ENCODE data around the gene GNG12.
A peak's percentile ranks its signal among the peaks of the same experiment; 100 is the strongest.

The GNG12 gene

DNA sequence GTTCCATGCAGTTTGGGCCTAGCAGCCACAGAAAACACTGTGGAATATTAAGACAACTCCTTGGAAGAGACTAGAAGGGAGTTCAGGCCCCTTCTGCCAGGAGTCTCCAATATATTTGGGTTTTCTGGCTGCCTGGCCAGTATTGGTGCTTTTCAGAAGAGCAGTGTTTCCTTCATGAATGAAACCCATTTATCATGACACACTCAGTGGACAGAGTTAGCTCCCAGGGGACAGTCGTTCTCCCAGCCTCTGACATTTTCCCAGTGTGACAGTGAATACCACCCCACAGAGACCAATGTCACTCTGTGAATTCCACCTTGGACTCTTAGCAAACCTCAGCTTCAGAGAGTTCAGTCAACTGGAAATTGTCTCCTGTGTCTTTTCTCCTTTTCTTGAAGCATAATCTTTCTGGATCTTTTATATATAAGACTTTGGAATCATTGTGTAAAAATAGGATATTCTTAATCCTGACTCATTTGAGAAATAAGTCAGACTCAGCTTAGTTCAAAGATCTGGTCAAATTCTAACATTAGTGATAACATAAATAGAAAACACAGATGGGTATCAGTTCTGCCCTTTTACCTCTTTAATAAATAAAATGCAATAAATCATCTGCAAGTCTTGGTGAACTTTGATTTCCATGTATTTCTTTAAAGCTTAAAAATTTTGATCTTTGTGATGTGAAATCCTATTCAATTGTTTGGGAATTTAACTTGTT lies 40.4 kb downstream of the GNG12 start:
- peaks cover 11% of the 10 kb centered on the region for H3K36me3 Mint-ChIP-seq (ENCODE audit: low read depth)
- H3K9me3 Mint-ChIP-seq, result no peaks in the 10 kb centered on the region
- peak overlapping the region; percentile 89 to 92 (median 89) for H3K27ac Mint-ChIP-seq
- no peak overlapping the region for H3K4me3 Mint-ChIP-seq
- TF ChIP-seq, protein P1, sequence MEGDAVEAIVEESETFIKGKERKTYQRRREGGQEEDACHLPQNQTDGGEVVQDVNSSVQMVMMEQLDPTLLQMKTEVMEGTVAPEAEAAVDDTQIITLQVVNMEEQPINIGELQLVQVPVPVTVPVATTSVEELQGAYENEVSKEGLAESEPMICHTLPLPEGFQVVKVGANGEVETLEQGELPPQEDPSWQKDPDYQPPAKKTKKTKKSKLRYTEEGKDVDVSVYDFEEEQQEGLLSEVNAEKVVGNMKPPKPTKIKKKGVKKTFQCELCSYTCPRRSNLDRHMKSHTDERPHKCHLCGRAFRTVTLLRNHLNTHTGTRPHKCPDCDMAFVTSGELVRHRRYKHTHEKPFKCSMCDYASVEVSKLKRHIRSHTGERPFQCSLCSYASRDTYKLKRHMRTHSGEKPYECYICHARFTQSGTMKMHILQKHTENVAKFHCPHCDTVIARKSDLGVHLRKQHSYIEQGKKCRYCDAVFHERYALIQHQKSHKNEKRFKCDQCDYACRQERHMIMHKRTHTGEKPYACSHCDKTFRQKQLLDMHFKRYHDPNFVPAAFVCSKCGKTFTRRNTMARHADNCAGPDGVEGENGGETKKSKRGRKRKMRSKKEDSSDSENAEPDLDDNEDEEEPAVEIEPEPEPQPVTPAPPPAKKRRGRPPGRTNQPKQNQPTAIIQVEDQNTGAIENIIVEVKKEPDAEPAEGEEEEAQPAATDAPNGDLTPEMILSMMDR (IDR thresholded peaks at IDR 0.05; ENCODE audit: unreplicated experiment in 3 of 3), result no peak
- peaks cover 42% of the 10 kb centered on the region for H3K4me1 Mint-ChIP-seq
- H3K27me3 Mint-ChIP-seq (ENCODE audit: low read depth), result no peaks in the 10 kb centered on the region

DNA sequence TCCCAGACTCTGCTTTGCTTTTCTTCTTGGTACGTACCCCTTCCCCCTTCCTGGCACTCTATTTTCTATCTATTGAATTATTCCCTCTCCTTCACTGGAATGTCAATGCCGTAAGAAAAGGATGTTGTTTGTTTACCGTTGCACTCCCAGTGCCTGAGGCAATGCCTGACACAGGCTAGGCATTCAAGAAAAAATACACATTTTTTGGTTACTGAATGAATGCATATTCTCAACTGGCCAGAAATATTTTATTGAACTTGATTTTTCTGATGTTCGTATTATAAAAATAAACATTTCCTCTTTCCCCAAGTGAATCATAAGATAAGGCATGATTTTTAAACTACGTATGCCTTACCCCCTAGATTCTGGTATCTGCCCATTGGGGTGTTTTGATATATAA lies 41.2 kb downstream of the GNG12 start:
- Mint-ChIP-seq H3K36me3 (ENCODE audit: low read depth) (peaks cover 4% of the 10 kb centered on the region), H3K27me3 (ENCODE audit: low read depth) (no peaks in the 10 kb centered on the region), H3K9me3 (no peaks in the 10 kb centered on the region), H3K4me3 (no peak overlapping the region), H3K27ac (peak overlapping the region; percentile 4 to 89 (median 70)), H3K4me1 (peaks cover 42% of the 10 kb centered on the region)
- TF ChIP-seq, protein P1 (IDR thresholded peaks at IDR 0.05; ENCODE audit: unreplicated experiment in 3 of 3), result no peak

DNA sequence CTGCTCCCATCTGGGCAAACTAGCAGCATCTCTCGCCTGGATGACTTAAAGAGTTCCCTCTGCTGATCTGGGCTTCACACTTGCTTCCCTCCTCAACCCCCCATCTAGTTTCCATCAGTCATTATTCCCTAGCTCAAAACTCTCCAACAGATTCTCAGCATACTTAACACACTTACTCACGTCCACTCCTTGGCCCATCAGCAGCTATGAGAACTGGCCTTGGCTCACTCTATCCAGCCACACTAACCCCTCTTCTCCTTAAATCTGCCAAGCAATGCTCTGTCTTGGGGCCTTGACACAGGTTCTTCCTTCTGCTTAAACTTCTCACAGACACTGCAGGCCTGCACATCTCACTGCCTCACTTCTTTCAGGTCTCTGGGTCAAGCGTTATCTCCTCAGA lies 41.6 kb downstream of the GNG12 start:
- Mint-ChIP-seq H3K9me3 (no peaks in the 10 kb centered on the region), H3K4me1 (peaks cover 42% of the 10 kb centered on the region), H3K27ac (peak overlapping the region; percentile 4 to 89 (median 70)), H3K4me3 (no peak overlapping the region), H3K36me3 (ENCODE audit: low read depth) (peaks cover 4% of the 10 kb centered on the region), H3K27me3 (ENCODE audit: low read depth) (no peaks in the 10 kb centered on the region)
- TF ChIP-seq, protein P1 (IDR thresholded peaks at IDR 0.05; ENCODE audit: unreplicated experiment in 3 of 3), result no peak

DNA sequence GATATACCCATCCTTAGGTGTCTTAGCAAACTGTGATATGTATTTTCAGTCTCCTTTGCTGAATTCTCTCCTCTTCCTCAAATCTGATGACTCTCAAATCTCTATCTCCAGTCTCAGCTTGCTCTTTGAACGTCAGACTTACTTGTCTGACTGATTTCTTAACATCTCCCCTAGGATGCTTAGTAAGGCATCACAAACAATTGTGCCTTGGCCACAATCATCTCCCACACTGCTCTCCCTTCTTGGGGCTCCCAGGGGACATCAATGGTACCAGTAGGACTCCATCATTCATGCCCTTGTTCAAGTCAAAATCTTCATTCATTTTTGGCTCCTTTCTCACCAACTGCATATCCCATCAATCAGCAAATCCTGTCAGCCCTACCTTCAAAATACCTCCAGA lies 42.0 kb downstream of the GNG12 start:
- Mint-ChIP-seq H3K27me3 (ENCODE audit: low read depth) (no peaks in the 10 kb centered on the region), H3K4me3 (no peak overlapping the region), H3K4me1 (peaks cover 44% of the 10 kb centered on the region), H3K27ac (peak overlapping the region in 2 of 3 experiments; percentile 70 to 89), H3K9me3 (no peaks in the 10 kb centered on the region), H3K36me3 (ENCODE audit: low read depth) (no peaks in the 10 kb centered on the region)
- TF ChIP-seq, protein P1 (IDR thresholded peaks at IDR 0.05; ENCODE audit: unreplicated experiment in 3 of 3), result no peak

DNA sequence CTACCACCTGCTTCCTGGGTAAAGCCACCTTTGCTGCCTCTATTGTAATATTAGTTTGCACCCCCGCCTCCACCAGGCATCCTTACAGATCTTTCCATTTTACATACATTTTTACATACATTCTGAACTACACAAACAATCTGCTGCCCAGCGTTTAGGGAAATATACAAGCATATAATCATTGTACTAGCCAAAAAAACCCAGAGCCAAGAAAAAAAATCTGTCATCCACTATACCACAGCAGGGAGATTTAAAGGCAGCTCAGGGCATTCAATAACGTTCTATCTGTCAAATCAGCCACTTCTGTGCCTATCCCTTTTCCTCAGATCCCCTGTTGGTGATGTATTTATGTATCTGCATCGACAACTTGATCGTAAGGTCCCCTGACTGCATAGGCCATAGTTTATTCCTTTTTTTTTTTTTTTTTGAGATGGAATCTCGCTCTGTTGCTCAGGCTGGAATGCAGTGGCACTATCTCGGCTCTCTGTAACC lies 43.0 kb downstream of the GNG12 start:
- TF ChIP-seq, protein P1 (IDR thresholded peaks at IDR 0.05; ENCODE audit: unreplicated experiment in 3 of 3), result no peak
- no peaks in the 10 kb centered on the region for H3K36me3 Mint-ChIP-seq (ENCODE audit: low read depth)
- peaks cover 54% of the 10 kb centered on the region for H3K4me1 Mint-ChIP-seq
- no peak overlapping the region for H3K4me3 Mint-ChIP-seq
- H3K9me3 Mint-ChIP-seq, result no peaks in the 10 kb centered on the region
- H3K27me3 Mint-ChIP-seq (ENCODE audit: low read depth), result no peaks in the 10 kb centered on the region
- peak overlapping the region in 1 of 3 experiments; percentile 7 for H3K27ac Mint-ChIP-seq

DNA sequence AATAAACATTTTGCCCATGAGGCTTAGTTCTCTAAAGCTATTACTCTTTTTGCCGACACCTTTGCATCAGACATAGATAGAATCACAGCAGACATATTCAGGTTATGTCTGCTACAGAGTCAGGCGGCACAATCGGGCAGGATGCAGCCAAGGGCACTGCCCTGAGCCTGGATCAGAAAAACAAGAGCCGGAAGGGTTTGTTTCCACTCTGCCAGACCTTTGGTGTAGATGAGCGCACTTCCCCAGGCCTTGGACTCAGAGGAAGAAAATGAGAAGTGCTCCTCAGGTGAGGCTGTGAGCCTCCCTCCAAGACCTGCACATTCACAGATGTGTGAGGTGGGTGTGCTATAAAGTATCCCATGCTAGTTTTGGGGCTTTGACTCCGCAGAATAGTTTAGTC lies 43.7 kb downstream of the GNG12 start:
- TF ChIP-seq, protein P1 (IDR thresholded peaks at IDR 0.05; ENCODE audit: unreplicated experiment in 3 of 3), result no peak
- no peak overlapping the region for H3K4me3 Mint-ChIP-seq
- no peaks in the 10 kb centered on the region for H3K36me3 Mint-ChIP-seq (ENCODE audit: low read depth)
- no peaks in the 10 kb centered on the region for H3K27me3 Mint-ChIP-seq (ENCODE audit: low read depth)
- peaks cover 54% of the 10 kb centered on the region for H3K4me1 Mint-ChIP-seq
- no peaks in the 10 kb centered on the region for H3K9me3 Mint-ChIP-seq
- peak overlapping the region in 1 of 3 experiments; percentile 7 for H3K27ac Mint-ChIP-seq

All from nephron (organoid).